CD14-positive monocyte (primary cell): ENCODE results near the gene SPSB2. TPM values are rescaled to one million over a fixed set of nuclear protein-coding genes. Genes with fewer than 3 reads are reported as not detected.
"Not testable (repeated sequence)": the region's sequence is repeated elsewhere in the genome, so short reads cannot be mapped to it uniquely, and the experiment has no call there.

Experiments used
- DNase-seq, 3 donors: peaks; one replicate each; pipeline ENCODE4 v3.0.0-alpha.2; 2011 to 2022
- H2AFZ ChIP-seq: 2 replicates; pipeline ENCODE4 v1.6.0; 2012; ENCODE audit warnings: mild to moderate bottlenecking, low read depth, low read length, inconsistent platforms; ENCODE audit not compliant: insufficient read depth, poor library complexity, severe bottlenecking
- H3K27ac ChIP-seq, 2 donors: 1 replicate in 1 of 2; 2 replicates in 1 of 2; pipeline ENCODE4 v1.5.1; 2012 to 2013; ENCODE audit warnings: low read length in 2 of 2, control low read depth in 1 of 2, inconsistent platforms in 1 of 2, low read depth in 1 of 2, mild to moderate bottlenecking in 1 of 2
- H3K27me3 ChIP-seq, 2 donors: one replicate each; pipeline versions ENCODE4 v1.6.0 to v1.6.1; 2011 to 2013; ENCODE audit warnings: low read length in 2 of 2; ENCODE audit not compliant: control insufficient read depth in 2 of 2, insufficient read depth in 2 of 2
- H3K36me3 ChIP-seq, 2 donors: replicated peaks in 1 of 2; 1 replicate in 1 of 2; 2 replicates in 1 of 2; pipeline versions ENCODE4 v1.5.1 to v1.6.1; 2012 to 2013; ENCODE audit warnings: low read length in 2 of 2, control low read depth in 1 of 2, inconsistent platforms in 1 of 2, mild to moderate bottlenecking in 1 of 2; ENCODE audit not compliant: insufficient read depth in 2 of 2, control insufficient read depth in 1 of 2
- H3K4me1 ChIP-seq, 2 donors: 1 replicate in 1 of 2; 2 replicates in 1 of 2; pipeline versions ENCODE4 v1.5.1 to v1.6.1; 2012 to 2013; ENCODE audit warnings: low read length in 2 of 2, control low read depth in 1 of 2, inconsistent platforms in 1 of 2, mild to moderate bottlenecking in 1 of 2, moderate library complexity in 1 of 2; ENCODE audit not compliant: insufficient read depth in 2 of 2, control insufficient read depth in 1 of 2
- H3K4me2 ChIP-seq: replicated peaks from 2 replicates; pipeline ENCODE3; 2012; ENCODE audit warnings: low read length, moderate library complexity, mild to moderate bottlenecking; ENCODE audit not compliant: poor library complexity, severe bottlenecking; ENCODE audit errors: extremely low read depth
- H3K4me3 ChIP-seq, 3 experiments: fragments of 200-600 bp in 1 of 3; sonication (generic) in 1 of 3; replicated peaks in 1 of 3; 1 replicate in 2 of 3; 2 replicates in 1 of 3; pipeline ENCODE4 v1.5.1; 2011 to 2013; ENCODE audit warnings: low read length in 3 of 3, mild to moderate bottlenecking in 3 of 3, control low read depth in 2 of 3, low read depth in 2 of 3, inconsistent platforms in 1 of 3, moderate library complexity in 1 of 3
- H3K79me2 ChIP-seq: 2 replicates; pipeline ENCODE4 v1.6.0; 2012; ENCODE audit warnings: mild to moderate bottlenecking, control low read depth, inconsistent platforms, low read length, moderate library complexity; ENCODE audit not compliant: insufficient read depth
- H3K9ac ChIP-seq: 2 replicates; pipeline ENCODE4 v1.6.0; 2017; ENCODE audit warnings: low read length, mild to moderate bottlenecking; ENCODE audit not compliant: insufficient read depth, poor library complexity, severe bottlenecking
- H3K9me3 ChIP-seq, 2 donors: replicated peaks in 1 of 2; 1 replicate in 1 of 2; 2 replicates in 1 of 2; pipeline versions ENCODE4 v1.5.1 to v1.6.1; 2012 to 2013; ENCODE audit warnings: low read length in 2 of 2, control low read depth in 1 of 2; ENCODE audit not compliant: control insufficient read depth in 1 of 2, insufficient read depth in 1 of 2
- H4K20me1 ChIP-seq: 2 replicates; pipeline ENCODE4 v1.6.0; 2012; ENCODE audit warnings: mild to moderate bottlenecking, low read length, control low read depth, moderate library complexity; ENCODE audit not compliant: insufficient read depth
- H3K27ac Mint-ChIP-seq, 7 donors: one replicate each; pipeline ENCODE4 v1.8.0; 2020; ENCODE audit warnings: mild to moderate bottlenecking in 7 of 7, mixed read lengths in 7 of 7, moderate library complexity in 6 of 7, inconsistent platforms in 2 of 7
- H3K27me3 Mint-ChIP-seq, 3 donors: one replicate each; pipeline ENCODE4 v1.8.0; 2021 to 2022; ENCODE audit warnings: low read depth in 3 of 3, mild to moderate bottlenecking in 3 of 3, mixed read lengths in 3 of 3, moderate library complexity in 3 of 3, inconsistent platforms in 1 of 3
- H3K36me3 Mint-ChIP-seq, 2 donors: one replicate each; pipeline ENCODE4 v1.8.0; 2020; ENCODE audit warnings: mixed read lengths in 2 of 2, inconsistent platforms in 1 of 2, mild to moderate bottlenecking in 1 of 2
- H3K4me1 Mint-ChIP-seq: one replicate; pipeline ENCODE4 v1.8.0; 2020; ENCODE audit warnings: mild to moderate bottlenecking, mixed read lengths
- H3K4me3 Mint-ChIP-seq, 2 donors: one replicate each; pipeline ENCODE4 v1.8.0; 2020; ENCODE audit warnings: mild to moderate bottlenecking in 2 of 2, mixed read lengths in 2 of 2, moderate library complexity in 1 of 2
- H3K9me3 Mint-ChIP-seq, 7 donors: one replicate each; pipeline ENCODE4 v1.8.0; 2020 to 2022; ENCODE audit warnings: mixed read lengths in 7 of 7, mild to moderate bottlenecking in 6 of 7, moderate library complexity in 6 of 7, inconsistent platforms in 2 of 7
- WGBS: methylation state at CpG from one replicate; pipeline ENCODE4 v1.1.5; 2013; ENCODE audit warnings: missing lambda C conversion rate; ENCODE audit not compliant: insufficient coverage; 5-methylcytosine and 5-hydroxymethylcytosine counted together
- intact Hi-C, 2 donors: fragments of 100-400 bp; cut with micrococcal nuclease; formaldehyde crosslinking; loops; one replicate each; pipeline versions ENCODE4 v1.15.0 to v1.15.1; 2023
- polyA plus RNA-seq, 3 donors: library from polyadenylated mRNA; depleted of rRNA in 1 of 3; unstranded in 2 of 3; stranded (reverse) in 1 of 3; fragments of 300-500 nt in 2 of 3; fragments of >200 nt in 1 of 3; fragmentation: Illumina TruSeq in 2 of 3; gene quantifications; 1 replicate in 2 of 3; 2 replicates in 1 of 3; pipeline ENCODE4 v1.2.3, GENCODE V29; 2012 to 2021
- TF ChIP-seq, protein P1 (sequence below): fragments of 200-600 bp; IDR thresholded peaks from one replicate; pipeline ENCODE4 v1.8.0; 2022; ENCODE audit warnings: antibody characterized with exemption, mild to moderate bottlenecking

Gene SPSB2
- polyA plus RNA-seq, 3 donors, result 4.7 to 6.9 (median 6.6) TPM

DNA sequence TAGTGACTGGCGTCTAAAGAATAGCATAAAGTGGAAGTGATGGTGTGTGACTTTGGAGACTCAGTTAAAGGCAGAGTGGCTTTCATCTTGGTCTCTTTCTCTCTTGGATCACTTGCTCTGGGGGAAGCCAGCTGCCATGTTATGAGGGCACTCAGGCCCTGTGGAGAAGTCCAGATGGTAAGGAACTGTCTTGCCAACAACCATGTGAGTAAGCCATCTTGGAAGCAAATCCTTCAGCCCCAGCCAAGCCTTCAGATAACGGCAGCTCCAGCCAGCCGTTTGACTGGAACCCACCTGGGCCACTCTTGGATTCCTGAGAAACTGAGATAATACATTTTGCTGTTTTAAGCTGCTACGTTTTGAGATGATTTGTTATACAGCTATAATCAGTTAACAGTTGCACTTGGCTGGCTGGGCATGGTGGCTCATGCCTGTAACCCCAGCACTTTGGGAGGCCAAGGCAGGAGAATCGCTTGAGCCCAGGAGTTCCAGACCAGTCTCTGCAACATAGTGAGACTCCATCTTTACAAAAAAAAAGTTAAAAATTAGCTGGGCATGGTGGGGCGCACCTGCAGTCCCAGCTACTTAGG, 23.8 kb upstream of the SPSB2 start:
- H3K4me1 Mint-ChIP-seq, result peaks cover 23% of the 10 kb centered on the region
- H3K27me3 Mint-ChIP-seq, result peaks cover 2 to 3% (median 2%) of the 10 kb centered on the region in 3 donors
- Histone ChIP-seq H3K27me3 (no peaks in the 10 kb centered on the region), H3K9ac (no peak overlapping the region), H3K4me3 (no peak overlapping the region), H2AFZ (no peak overlapping the region), H3K9me3 (no peaks in the 10 kb centered on the region), H3K36me3 (no peaks in the 10 kb centered on the region), H3K4me2 (no peak overlapping the region), H3K27ac (no peak overlapping the region), H3K4me1 (peaks cover 26 to 33% of the 10 kb centered on the region in 2 donors), H4K20me1 (no peaks in the 10 kb centered on the region), H3K79me2 (no peaks in the 10 kb centered on the region)
- H3K9me3 Mint-ChIP-seq, result peaks cover 0 to 2% (median 0%) of the 10 kb centered on the region in 7 donors
- H3K36me3 Mint-ChIP-seq, result peaks cover 1 to 3% of the 10 kb centered on the region in 2 donors
- intact Hi-C loops, result no loop called here
- H3K4me3 Mint-ChIP-seq, result no peak overlapping the region
- H3K27ac Mint-ChIP-seq, result no peak overlapping the region
- DNase-seq, result no peak
- TF ChIP-seq, protein P1, sequence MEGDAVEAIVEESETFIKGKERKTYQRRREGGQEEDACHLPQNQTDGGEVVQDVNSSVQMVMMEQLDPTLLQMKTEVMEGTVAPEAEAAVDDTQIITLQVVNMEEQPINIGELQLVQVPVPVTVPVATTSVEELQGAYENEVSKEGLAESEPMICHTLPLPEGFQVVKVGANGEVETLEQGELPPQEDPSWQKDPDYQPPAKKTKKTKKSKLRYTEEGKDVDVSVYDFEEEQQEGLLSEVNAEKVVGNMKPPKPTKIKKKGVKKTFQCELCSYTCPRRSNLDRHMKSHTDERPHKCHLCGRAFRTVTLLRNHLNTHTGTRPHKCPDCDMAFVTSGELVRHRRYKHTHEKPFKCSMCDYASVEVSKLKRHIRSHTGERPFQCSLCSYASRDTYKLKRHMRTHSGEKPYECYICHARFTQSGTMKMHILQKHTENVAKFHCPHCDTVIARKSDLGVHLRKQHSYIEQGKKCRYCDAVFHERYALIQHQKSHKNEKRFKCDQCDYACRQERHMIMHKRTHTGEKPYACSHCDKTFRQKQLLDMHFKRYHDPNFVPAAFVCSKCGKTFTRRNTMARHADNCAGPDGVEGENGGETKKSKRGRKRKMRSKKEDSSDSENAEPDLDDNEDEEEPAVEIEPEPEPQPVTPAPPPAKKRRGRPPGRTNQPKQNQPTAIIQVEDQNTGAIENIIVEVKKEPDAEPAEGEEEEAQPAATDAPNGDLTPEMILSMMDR, result no peak
- WGBS, result 86% methylated on average over 4 of the region's 6 CpGs

DNA sequence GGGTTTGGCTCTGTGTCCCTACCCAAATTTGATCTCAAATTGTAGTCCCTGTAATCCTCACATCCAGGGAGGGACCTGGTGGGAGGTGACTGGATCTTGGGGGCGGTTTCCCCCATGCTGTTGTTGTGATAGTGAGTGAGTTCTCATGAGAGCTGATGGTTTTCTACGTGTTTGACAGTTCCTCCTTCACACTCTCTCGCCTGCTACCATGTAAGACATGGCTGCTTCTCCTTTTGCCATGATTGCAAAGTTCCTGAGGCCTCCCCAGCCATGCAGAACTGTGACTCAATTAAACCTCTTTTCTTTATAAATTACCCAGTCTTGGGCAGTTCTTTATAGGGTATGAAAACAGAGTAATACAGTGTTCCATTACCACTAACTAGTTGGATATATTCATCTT, 21.2 kb upstream of the SPSB2 start:
- WGBS, result no CpG with 5 or more reads among the region's 3 CpGs
- H2AFZ ChIP-seq, result peak overlapping the region; percentile 41
- no peak overlapping the region for H3K4me2 ChIP-seq
- Mint-ChIP-seq H3K4me3 (no peak overlapping the region), H3K27ac (peak overlapping the region; percentile 41 to 84 (median 72)), H3K36me3 (peaks cover 1 to 3% of the 10 kb centered on the region in 2 donors), H3K27me3 (peaks cover 2 to 3% (median 2%) of the 10 kb centered on the region in 3 donors), H3K9me3 (peaks cover 0 to 2% (median 0%) of the 10 kb centered on the region in 7 donors), H3K4me1 (peaks cover 32% of the 10 kb centered on the region)
- H3K4me1 ChIP-seq, result peaks cover 37 to 42% of the 10 kb centered on the region in 2 donors
- H3K36me3 ChIP-seq, result no peaks in the 10 kb centered on the region
- no peaks in the 10 kb centered on the region for H3K27me3 ChIP-seq
- H4K20me1 ChIP-seq, result no peaks in the 10 kb centered on the region
- TF ChIP-seq, protein P1, result no peak
- peak in 2 of 3 donors; percentile 44 to 47 for DNase-seq
- no peak overlapping the region for H3K9ac ChIP-seq
- H3K9me3 ChIP-seq, result no peaks in the 10 kb centered on the region
- no peak overlapping the region for H3K4me3 ChIP-seq
- intact Hi-C loops, result no loop called here
- no peaks in the 10 kb centered on the region for H3K79me2 ChIP-seq
- peak overlapping the region in 1 of 2 donors; percentile 61 for H3K27ac ChIP-seq

DNA sequence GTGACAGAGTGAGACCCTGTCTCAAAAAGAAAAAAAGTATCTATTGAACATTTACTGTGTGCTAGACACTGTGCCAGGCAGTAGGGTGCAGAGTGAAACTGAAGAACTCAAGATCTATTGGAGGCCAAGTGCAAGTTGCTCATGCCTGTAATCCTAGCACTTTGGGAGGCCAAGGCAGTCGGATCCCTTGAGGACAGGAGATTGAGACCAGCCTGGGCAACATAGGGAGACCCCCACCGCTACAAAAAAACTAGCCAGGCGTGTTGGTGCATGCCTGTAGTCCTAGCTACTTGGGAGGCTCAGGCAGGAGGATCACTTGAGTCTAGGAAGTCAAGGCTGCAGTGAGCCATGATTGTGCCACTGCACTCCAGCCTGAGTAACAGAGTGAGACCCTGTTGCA, 19.6 kb upstream of the SPSB2 start:
- 95% methylated on average over 3 of the region's 3 CpGs for WGBS
- H3K27me3 Mint-ChIP-seq, H3K9ac ChIP-seq, H3K4me3 Mint-ChIP-seq, H3K79me2 ChIP-seq, H3K9me3 ChIP-seq, DNase-seq, H3K27ac Mint-ChIP-seq, H3K9me3 Mint-ChIP-seq, H4K20me1 ChIP-seq, H2AFZ ChIP-seq, H3K27me3 ChIP-seq, H3K4me2 ChIP-seq, H3K4me3 ChIP-seq, H3K36me3 ChIP-seq, H3K27ac ChIP-seq, intact Hi-C loops, H3K36me3 Mint-ChIP-seq: not testable (repeated sequence)
- H3K4me1 ChIP-seq, result peaks cover 40 to 48% of the 10 kb centered on the region in 2 donors
- peaks cover 42% of the 10 kb centered on the region for H3K4me1 Mint-ChIP-seq
